AG09319 (cell line): ENCODE data around the gene RFX2.

ENCODE experiments used
- DNase-seq: peaks from one replicate; pipeline ENCODE4 v3.0.0-alpha.2; 2010; ENCODE audit warnings: low read depth; ENCODE audit errors: extremely low read depth
- TF ChIP-seq, protein P1 (sequence below): IDR thresholded peaks from 2 replicates; pipeline ENCODE4 v1.5.1; 2011; ENCODE audit warnings: low read depth, mild to moderate bottlenecking, inconsistent platforms, low read length, moderate library complexity

The RFX2 gene

GRCh38 chr19:6099033-6099432 lies 11.3 kb downstream of the RFX2 start:
- TF ChIP-seq, protein P1, sequence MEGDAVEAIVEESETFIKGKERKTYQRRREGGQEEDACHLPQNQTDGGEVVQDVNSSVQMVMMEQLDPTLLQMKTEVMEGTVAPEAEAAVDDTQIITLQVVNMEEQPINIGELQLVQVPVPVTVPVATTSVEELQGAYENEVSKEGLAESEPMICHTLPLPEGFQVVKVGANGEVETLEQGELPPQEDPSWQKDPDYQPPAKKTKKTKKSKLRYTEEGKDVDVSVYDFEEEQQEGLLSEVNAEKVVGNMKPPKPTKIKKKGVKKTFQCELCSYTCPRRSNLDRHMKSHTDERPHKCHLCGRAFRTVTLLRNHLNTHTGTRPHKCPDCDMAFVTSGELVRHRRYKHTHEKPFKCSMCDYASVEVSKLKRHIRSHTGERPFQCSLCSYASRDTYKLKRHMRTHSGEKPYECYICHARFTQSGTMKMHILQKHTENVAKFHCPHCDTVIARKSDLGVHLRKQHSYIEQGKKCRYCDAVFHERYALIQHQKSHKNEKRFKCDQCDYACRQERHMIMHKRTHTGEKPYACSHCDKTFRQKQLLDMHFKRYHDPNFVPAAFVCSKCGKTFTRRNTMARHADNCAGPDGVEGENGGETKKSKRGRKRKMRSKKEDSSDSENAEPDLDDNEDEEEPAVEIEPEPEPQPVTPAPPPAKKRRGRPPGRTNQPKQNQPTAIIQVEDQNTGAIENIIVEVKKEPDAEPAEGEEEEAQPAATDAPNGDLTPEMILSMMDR: no peak
- DNase-seq: no peak

DNA sequence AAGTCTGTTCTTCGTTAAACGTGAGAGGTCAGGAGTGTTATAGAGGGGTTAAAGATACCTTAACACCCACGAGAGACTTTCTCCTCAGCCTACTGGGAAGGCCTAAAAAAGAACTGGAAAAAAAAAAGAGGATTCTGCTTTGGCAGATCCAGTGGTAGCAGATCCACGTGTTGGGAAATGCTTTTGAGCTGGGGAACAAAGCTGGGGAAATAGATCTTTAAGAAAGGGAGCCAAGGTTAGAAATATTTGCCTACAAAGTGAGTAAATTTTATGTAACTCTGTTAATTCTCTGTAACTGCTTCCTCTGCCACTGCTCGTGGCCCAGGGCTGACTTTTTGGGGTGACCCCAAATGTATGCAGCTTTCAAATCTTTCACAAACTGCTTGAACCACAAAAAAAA lies 11.7 kb downstream of the RFX2 start:
- TF ChIP-seq, protein P1: no peak
- no peak for DNase-seq

DNA sequence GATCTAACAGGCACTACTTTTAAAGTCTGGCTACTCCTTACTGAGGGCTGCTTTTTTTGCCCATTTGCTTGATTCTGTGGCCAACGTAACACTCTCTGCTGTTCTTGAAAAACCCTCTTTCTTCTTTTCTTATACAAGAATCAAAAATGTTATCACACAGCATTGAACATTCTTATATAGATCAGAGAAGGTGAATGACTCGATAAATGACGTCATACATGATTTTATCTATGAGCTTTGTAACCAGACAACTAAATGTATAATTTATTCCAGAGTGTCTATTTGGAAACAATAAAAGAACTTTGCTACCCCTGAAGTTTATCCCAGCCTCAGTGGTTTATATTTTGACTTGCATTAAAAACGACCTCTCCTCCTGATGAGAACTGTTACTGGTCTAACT lies 12.4 kb downstream of the RFX2 start:
- DNase-seq: no peak
- TF ChIP-seq, protein P1: no peak

- DNase-seq: no peak
- TF ChIP-seq, protein P1: no peak
Measured at GRCh38 chr19:6095760-6096159, 14.5 kb downstream of the RFX2 start.

- peak; percentile 62 for DNase-seq
- TF ChIP-seq, protein P1: no peak; the same call in 1 of the 2 replicates
Measured at GRCh38 chr19:6092329-6093286, 17.7 kb downstream of the RFX2 start.

DNA sequence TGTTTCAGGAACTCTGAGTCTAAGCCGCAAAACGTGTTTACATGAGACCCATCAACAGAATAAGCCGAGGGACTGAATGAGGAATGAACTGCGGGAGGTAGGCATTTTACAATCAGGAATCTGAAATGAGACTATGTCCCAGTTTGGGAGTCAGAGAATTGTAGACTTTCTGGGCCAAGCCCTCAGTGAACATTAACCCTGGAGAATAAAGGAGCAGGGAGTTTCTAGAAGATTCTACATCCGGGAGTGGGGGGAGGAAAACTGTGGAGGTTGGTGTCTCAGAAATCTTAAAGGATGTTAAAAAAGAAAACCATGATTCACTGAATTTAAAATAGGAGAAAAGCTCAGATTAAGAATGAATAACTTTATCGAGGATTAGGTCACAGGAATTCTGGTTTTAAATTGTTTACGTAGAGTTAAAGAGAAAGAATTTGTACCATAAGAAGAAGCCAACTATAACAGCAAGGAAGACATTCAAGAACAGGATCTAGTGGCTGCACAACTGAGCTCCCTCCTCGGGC lies 18.5 kb downstream of the RFX2 start:
- TF ChIP-seq, protein P1: no peak
- DNase-seq: no peak

DNA sequence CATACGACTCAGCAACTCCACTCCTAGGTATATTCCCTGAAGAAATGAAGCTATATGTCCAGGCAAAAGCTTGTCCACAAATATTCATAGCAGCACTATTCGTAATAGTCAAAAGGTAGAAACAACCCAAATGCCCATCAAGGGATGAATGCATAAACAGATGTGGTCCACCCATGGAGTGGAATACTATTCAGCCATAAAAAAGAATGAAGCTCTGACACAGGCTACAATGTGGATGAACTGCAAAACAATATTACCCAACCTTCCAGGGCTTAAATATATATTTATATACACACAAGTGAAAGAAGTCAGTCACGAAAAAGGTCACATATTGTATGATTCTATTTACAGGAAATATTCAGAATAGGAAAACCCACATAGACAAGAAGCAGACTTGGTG lies 19.7 kb downstream of the RFX2 start:
- TF ChIP-seq, protein P1: no peak
- DNase-seq: no peak
